Stimulated activated CD4-positive, alpha-beta T cell treated with anti-CD3 and anti-CD28 coated beads, Interleukin-1b, Interleukin-23, amount 100 ng/mL, for 4 hours (primary cell): Measurements from ENCODE around the gene IER5.

Experiments used
- DNase-seq, 2 donors: peaks; one replicate each; pipeline ENCODE4 v3.0.0-alpha.2; 2020; ENCODE audit warnings: low read depth in 2 of 2

Gene IER5

GRCh38 chr1:181076852-181077251 is 11.6 kb upstream of the IER5 start:
- DNase-seq: no peak

- DNase-seq: no peak
Measured at GRCh38 chr1:181077576-181078242, 10.8 kb upstream of the IER5 start.

GRCh38 chr1:181079382-181079781 is 9.1 kb upstream of the IER5 start:
- DNase-seq: no peak

DNA sequence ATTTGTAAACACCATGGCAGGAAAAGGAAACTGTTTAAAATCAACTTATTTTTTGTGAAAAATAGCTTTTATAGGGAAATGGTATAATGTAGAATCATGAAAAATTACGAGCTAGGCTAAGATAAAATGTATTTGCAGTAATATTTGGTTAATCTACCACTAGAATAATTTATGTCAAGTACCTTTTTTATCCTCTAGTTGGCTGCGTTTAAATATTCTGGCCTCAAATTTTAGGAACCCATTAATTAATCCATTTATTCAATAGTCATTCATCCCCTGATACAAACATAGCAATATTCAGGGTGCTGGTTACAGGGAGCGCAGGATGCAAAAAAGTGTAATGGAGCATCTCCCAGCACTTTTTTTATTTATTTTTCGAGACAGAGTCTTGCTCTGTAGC is 8.6 kb upstream of the IER5 start:
- no peak for DNase-seq

- DNase-seq: no peak
Measured at GRCh38 chr1:181080556-181080955, 7.9 kb upstream of the IER5 start.

DNA sequence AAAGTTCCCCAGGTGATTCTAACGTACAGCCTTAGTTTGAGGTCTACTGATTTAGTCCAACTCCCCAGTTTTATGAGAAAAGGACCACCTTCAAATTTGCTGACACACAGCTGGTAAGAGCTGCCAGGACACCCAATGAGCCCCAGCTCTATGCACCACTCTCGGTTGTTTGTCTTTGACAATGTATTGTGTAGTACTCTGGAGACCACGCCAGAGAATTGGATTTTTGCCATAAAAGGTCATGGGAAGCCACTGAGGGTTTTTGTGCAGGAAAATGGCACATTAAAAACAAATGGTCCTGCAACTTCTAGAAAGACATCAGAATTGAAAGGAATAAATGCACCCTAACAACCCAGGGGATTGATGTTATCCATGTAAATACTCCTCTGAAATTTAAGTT is 7.1 kb upstream of the IER5 start:
- DNase-seq: no peak

- DNase-seq: peak in 1 of 2 donors; percentile 47
Measured at GRCh38 chr1:181083842-181084605, 4.5 kb upstream of the IER5 start.

- no peak for DNase-seq
Measured at GRCh38 chr1:181084606-181084969, 3.9 kb upstream of the IER5 start.

- DNase-seq: no peak
Measured at GRCh38 chr1:181086091-181086490, 2.4 kb upstream of the IER5 start.

DNA sequence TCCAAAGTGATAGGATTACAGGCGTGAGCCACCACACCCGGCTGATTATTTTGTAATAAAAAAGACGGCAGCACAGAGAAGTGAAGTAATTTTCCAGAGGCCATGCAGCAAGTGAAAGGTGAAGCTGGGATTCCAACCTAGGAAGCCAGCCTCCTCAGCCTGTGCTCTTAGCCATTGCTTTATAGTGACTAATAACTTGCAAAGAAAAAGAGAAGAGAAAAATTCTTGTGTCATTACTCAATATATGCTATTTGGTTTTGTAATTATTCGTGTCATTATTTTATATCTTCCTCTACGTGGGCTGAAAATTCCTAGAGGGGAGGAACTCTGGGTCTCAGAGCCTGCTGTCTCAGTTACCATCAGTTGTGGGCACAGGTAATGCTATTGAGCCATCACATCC is 1.6 kb upstream of the IER5 start:
- no peak for DNase-seq

DNA sequence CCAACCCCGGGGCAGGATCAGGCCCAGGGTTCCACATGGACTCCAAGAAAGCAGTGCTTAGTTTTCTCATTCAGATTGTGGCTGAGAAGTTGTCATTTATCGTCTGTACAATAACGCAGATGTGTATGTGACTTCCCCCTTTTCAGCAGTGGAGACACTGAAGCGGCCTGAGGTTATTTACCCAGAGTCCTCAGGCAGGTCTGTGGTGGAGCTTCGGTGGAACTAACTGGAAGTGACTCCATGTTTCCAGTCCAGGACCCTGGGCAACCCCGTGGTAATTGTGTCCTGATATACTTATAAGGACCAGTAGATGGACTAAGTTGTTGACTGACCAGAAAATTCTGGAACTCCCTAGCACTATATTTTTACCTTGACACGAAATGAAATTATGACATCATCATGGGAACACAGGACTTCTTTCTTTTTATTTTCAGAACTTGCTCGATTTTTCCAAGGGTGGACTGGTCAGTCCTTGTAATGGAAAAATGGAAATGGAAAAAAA is 1.0 kb upstream of the IER5 start:
- DNase-seq: no peak

DNA sequence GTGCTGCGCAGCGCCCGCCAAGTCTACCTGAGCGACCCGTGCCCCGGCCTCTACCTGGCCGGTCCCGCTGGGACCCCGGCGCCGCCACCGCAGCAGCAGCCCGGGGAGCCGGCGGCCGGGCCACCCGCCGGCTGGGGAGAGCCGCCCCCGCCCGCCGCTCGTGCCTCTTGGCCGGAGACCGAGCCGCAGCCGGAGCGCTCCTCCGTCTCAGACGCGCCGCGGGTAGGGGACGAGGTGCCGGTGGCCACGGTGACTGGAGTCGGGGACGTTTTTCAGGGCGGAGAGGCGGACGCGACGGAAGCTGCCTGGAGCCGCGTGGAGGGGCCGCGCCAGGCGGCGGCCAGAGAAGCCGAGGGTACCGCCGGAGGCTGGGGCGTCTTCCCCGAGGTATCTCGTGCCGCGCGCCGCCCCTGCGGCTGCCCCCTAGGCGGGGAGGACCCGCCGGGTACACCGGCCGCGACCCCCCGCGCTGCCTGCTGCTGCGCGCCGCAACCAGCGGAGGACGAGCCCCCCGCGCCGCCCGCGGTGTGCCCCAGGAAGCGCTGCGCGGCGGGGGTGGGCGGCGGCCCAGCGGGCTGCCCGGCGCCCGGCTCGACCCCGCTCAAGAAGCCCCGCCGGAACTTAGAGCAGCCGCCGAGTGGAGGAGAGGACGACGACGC is 646 bp downstream of the IER5 start:
- DNase-seq: peak in 1 of 2 donors; percentile 21

DNA sequence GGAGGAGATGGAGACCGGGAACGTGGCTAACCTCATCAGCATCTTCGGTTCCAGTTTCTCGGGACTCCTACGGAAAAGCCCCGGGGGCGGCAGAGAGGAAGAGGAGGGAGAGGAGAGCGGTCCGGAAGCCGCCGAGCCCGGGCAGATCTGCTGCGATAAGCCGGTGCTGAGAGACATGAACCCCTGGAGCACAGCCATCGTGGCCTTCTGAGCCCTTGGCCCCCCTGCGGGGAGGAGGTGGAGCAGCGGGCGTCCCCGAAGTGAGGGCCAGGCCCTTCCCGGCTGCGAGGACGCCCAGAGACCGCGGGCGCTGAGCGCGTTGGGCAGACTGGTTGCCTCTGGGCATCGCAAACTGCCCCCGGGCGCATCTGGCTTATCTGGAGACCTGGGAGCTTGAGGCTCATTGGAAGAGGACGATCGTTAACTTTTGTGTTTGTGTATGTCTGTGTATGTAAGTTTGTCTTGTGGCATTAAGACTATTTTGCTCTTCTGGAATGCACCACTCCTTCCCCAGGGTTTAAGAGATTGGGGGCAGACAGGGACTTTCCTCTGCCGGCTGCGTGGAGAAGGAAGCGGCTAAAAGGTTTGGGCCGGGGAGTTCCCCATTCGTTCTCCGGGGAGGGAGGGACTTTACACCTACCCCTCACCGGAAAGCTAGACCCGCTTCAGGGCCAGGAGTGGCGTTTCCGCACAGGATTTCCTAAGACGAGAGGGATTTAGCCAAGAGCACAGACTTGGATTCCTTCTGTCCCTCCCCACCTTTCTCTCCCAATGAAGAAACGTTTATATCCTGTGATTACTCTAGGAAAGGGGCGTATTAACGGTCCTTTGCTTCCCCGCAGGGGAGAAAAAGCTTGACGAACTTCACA is 1.4 kb downstream of the IER5 start:
- DNase-seq: peak; percentile 60 to 71

DNA sequence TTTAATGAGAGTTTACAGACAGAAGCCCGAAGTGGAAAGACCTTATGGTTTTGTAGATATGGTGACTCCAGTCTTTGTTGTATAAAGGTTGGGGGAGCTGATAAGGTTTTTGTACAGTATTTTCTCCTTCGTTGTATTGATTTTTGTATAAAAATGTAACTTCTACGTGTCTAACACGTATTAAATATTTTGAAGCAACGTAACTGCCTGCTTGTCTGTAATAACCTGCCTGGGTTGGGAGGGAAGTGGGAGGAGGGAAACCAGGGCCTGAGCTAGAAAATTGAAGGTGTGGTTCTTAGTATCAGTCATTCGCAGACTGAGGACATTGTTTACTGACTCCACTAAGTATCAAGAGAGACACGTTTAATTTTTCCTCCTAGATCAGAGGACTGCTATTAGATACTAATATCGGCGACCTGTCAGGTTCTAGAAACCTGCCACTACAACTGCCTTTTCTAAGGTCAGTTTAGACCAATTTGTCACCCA is 2.2 kb downstream of the IER5 start:
- DNase-seq: peak in 1 of 2 donors; percentile 32

DNA sequence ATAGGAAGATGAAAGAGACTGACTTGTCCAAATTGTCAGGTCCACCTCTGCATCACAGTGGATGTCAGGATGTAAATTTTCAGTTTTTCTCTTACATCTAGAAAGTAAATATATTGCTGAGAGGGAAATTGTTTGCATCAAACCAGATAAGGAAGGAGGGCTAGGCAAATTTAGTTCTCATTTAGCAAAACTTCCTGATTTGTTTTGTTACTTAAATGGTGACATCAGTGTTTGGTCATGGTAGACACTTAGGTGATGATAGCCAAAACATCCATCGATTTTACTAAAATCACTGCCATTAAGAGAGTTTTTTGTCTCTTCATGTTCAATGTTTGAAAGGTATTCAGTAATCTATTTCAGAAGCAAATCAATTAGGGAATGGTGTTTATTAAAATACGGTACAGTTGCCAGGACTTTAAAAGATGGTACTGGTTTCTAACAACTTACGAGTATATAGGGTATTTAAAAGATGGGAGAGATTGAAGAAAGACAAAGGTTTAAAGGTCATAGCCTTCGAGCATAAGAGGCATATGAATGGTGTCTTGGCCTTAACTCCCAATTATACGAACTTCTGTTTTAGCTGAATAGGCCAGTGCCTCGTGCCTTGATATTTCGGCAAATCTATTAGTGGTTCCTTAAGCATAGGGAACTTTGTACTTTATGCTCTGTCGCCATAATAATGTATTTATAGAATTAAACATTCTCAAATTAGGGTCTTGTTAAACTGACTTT is 3.0 kb downstream of the IER5 start:
- DNase-seq: no peak

GRCh38 chr1:181092056-181092455 is 3.6 kb downstream of the IER5 start:
- no peak for DNase-seq

DNA sequence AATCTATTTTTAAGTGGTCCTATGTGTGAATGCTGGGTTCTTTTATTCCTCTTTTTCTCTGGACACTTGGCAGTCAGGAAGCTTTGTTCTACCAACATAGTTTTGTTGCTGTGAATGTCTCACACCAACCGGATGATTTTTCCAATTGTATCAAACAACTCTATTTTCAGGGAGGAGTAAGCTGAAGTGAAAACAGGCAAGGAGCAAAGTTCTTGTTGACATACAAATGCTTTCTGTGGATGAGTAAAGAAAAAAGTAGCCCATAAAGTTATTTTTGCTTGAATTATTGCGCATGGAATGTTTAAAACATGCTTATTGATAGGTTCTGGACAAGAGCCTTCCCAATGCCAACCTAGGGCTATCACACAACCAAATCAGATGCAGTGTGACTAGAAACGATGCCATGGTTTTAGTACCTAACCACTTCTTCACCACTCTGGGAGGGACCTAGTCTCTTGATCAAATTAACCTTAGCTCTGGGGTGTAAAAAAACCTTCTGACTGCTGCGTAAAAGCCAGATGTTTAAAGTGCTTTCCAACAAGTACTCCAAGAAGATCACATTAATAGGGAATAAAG is 4.5 kb downstream of the IER5 start:
- no peak for DNase-seq

GRCh38 chr1:181094416-181095212 is 6.1 kb downstream of the IER5 start:
- DNase-seq: no peak

GRCh38 chr1:181095260-181095659 is 6.8 kb downstream of the IER5 start:
- no peak for DNase-seq

DNA sequence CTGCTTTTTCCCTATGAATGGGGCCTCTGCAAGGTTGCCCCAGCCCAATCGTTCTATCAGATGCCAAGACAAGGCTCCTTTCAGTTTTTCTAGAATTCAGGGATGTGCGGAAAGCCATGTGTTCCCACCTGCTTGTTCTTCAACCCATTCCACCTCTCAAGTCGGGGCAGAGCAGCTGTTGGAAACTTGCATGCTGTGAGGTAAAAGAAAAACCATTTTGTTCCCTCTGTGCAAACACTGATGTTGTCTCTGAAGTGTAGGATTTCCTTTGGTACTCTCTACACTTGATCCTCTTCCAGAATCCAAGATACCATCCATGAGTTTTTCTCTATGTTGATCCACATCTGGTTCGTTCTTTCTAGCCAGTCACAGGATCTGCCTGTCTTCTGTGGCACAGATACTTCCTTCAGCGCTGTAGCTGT is 7.3 kb downstream of the IER5 start:
- no peak for DNase-seq
